LNCAP (cell line): ENCODE measurements around the gene ORAI2.
"Not testable (repeated sequence)": the region's sequence is repeated elsewhere in the genome, so short reads cannot be mapped to it uniquely, and the experiment has no call there.

Experiments used
- CTCF ChIP-seq: fragments of 450-650 bp; IDR thresholded peaks from 2 replicates; pipeline ENCODE4 v1.5.1; 2017; ENCODE audit warnings: mild to moderate bottlenecking

The ORAI2 gene

DNA sequence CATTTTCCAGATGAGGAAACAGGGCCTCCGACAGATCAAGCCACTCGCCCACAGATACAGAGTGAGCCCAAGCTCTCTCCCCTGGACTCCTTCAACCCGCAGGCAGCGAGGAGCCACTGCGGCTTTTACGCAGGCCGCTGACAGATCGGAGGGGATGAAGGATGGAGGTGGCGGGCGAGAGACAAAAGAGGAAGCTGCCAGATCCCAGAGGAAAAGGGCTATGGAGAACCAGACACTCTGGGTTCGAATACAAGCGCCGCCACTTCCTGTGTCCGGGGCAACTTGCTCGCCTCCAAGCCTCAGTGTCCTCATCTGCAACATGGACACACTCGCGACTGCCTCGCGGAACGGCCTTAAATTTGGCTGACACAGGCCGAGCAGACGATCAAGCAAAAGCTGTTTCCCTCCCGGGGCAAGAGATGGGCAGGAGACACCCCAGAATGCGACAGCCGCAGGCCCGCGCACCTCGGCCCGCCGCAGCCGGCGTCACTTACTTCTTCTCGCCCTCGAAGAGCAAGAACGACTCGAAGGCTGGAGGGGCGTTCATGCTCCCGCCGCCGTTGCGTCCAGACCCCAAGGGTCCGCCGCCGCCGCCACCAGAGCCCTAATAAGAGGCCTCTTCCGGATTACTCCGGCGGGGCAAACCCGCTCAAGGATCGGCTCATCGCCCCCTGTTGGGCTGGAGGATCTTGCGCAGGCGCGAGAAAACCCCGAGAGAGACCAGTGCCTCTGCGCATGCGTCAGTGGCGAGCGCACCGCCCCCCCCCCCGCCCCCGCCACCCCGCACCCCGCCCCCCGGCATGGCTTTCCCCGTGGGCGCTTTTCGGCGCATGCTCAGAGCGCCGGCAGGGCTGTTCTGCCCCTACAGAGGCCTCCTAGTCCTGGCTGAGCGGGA is 45.2 kb downstream of the ORAI2 start, which contains the start of gene POLR2J:
POLR2J (minus strand) TSS at position 609 of the 895 bp plus-strand sequence; CDS start at position 547, 62 bp downstream.
- not testable (repeated sequence) for TF ChIP-seq CTCF

- peak; percentile 64 for TF ChIP-seq CTCF
These were observed 46.7 kb downstream of the ORAI2 start for GRCh38 chr7:102479982-102480637.
